HepG2 (cell line): ENCODE results near the gene ADARB1. TPM values are rescaled to one million over a fixed set of nuclear protein-coding genes. Genes with fewer than 3 reads are reported as not detected.

Experiments used
- ATAC-seq: fragments of 200-7000 bp; cut with Tn5 transposase; 3 replicates; pipeline ENCODE4 v1.9.1; 2020; ENCODE audit warnings: mild to moderate bottlenecking, moderate library complexity
- BruUV-seq: library from RNA; stranded (reverse); fragments of 400-500 nt; replicated peaks from 2 replicates; lab custom pipeline; 2021; lab: Mats Ljungman, UMichigan
- CTCF ChIA-PET: fragments of 300-600 bp; formaldehyde crosslinking; extraction: SDS; loops from one replicate; lab custom pipeline; 2021; ENCODE audit warnings: low total read pairs, inconsistent platforms, low intra/inter-chr PET ratio; lab: Yijun Ruan, JAX
- POLR2A ChIA-PET: fragments of 350-600 bp; sonication (Branson Sonifier 250); formaldehyde crosslinking; loops from one replicate; lab custom pipeline; 2020; ENCODE audit warnings: antibody characterized with exemption, inconsistent platforms; lab: Yijun Ruan, JAX
- DNase-seq: peaks from one replicate; pipeline ENCODE4 v3.0.0-alpha.2; 2015; ENCODE audit warnings: low spot score
- FAIRE-seq: peaks from 3 replicates; lab custom pipeline; 2011; peaks lifted over from hg19 to GRCh38; lab: Jason Lieb, UNC
- H2AFZ ChIP-seq: one replicate; pipeline ENCODE4 v1.6.1; 2011; ENCODE audit warnings: low read length, inconsistent platforms
- H3K27ac ChIP-seq: fragments of 300-600 bp; 3 replicates; pipeline ENCODE4 v1.8.0; 2011; ENCODE audit warnings: mixed run types, mild to moderate bottlenecking, mixed read lengths, low read length, inconsistent platforms; ENCODE audit not compliant: insufficient read depth; ENCODE audit errors: extremely low read length
- H3K27me3 ChIP-seq, 2 experiments: fragments of 200-600 bp in 1 of 2; 2 replicates in 1 of 2; 3 replicates in 1 of 2; pipeline versions ENCODE4 v1.6.0 to v1.8.0; 2011; ENCODE audit warnings: low read length in 2 of 2, mild to moderate bottlenecking in 2 of 2, moderate library complexity in 2 of 2, inconsistent platforms in 1 of 2; ENCODE audit not compliant: insufficient read depth in 2 of 2, control insufficient read depth in 1 of 2
- H3K36me3 ChIP-seq, 2 experiments: fragments of 200-600 bp in 1 of 2; replicated peaks in 1 of 2; 2 replicates in 1 of 2; 3 replicates in 1 of 2; pipeline versions ENCODE4 v1.5.1 to v1.8.0; 2011; ENCODE audit warnings: low read length in 2 of 2, inconsistent platforms in 1 of 2; ENCODE audit not compliant: insufficient read depth in 2 of 2, control insufficient read depth in 1 of 2
- H3K4me1 ChIP-seq: 2 replicates; pipeline ENCODE4 v1.5.1; 2012; ENCODE audit warnings: low read length, inconsistent platforms; ENCODE audit not compliant: insufficient read depth
- H3K4me2 ChIP-seq: 2 replicates; pipeline ENCODE4 v1.6.0; 2011; ENCODE audit warnings: low read depth, low read length, inconsistent platforms
- H3K4me3 ChIP-seq, 3 experiments: fragments of 200-600 bp in 1 of 3; sonication (generic), shearing (Covaris generic) in 1 of 3; replicated peaks in 1 of 3; 2 replicates each; pipeline ENCODE4 v1.5.1; 2011 to 2016; ENCODE audit warnings: low read length in 3 of 3, inconsistent platforms in 2 of 3, low read depth in 2 of 3, mild to moderate bottlenecking in 2 of 3, control low read depth in 1 of 3, mixed read lengths in 1 of 3; ENCODE audit not compliant: insufficient read depth in 1 of 3
- H3K79me2 ChIP-seq: one replicate; pipeline ENCODE4 v1.6.1; 2011; ENCODE audit warnings: low read length, inconsistent platforms; ENCODE audit not compliant: insufficient read depth
- H3K9ac ChIP-seq: 2 replicates; pipeline ENCODE4 v1.6.0; 2011; ENCODE audit warnings: mild to moderate bottlenecking, low read depth, low read length, inconsistent platforms; ENCODE audit not compliant: insufficient read depth
- H3K9me3 ChIP-seq: 2 replicates; pipeline ENCODE4 v1.5.1; 2012; ENCODE audit warnings: mild to moderate bottlenecking, low read length
- H4K20me1 ChIP-seq: 2 replicates; pipeline ENCODE4 v1.6.0; 2011; ENCODE audit warnings: inconsistent platforms, mild to moderate bottlenecking, low read length, moderate library complexity; ENCODE audit not compliant: insufficient read depth
- ATF1 ChIP-seq: IDR thresholded peaks from 2 replicates; pipeline ENCODE4 v1.6.1; 2016; ENCODE audit warnings: mild to moderate bottlenecking, control low read depth
- ATRX ChIP-seq: sonication (generic); formaldehyde crosslinking; IDR thresholded peaks from 2 replicates; pipeline ENCODE4 v1.4.0; 2020; ENCODE audit warnings: missing genetic modification reagents, borderline replicate concordance
- CENPBD1 ChIP-seq: sonication (generic); formaldehyde crosslinking; IDR thresholded peaks from 2 replicates; pipeline ENCODE4 v1.8.0; 2022; ENCODE audit warnings: missing genetic modification reagents, low read depth, mild to moderate bottlenecking, borderline replicate concordance
- EHMT2 ChIP-seq: fragments of 200-600 bp; sonication (generic); IDR thresholded peaks from 2 replicates; pipeline ENCODE4 v1.7.0; 2017; ENCODE audit warnings: antibody characterized with exemption, low read depth, low read length, borderline replicate concordance
- GATAD2A ChIP-seq: IDR thresholded peaks from 2 replicates; pipeline ENCODE4 v1.6.1; 2016
- HCFC1 ChIP-seq: fragments of 150-350 bp; IDR thresholded peaks from 2 replicates; pipeline ENCODE4 v1.6.1; 2014; ENCODE audit warnings: low read depth, low read length
- KDM5A ChIP-seq: fragments of 200-600 bp; sonication (generic); IDR thresholded peaks from 2 replicates; pipeline ENCODE4 v1.7.0; 2018; ENCODE audit warnings: antibody characterized with exemption, mild to moderate bottlenecking, low read length, borderline replicate concordance
- MZF1 ChIP-seq: sonication (generic); formaldehyde crosslinking; IDR thresholded peaks from 2 replicates; pipeline ENCODE4 v1.8.1; 2023; ENCODE audit warnings: mild to moderate bottlenecking, missing genetic modification reagents, borderline replicate concordance
- NFATC3 ChIP-seq: sonication (generic); formaldehyde crosslinking; IDR thresholded peaks from 2 replicates; pipeline ENCODE4 v1.5.1; 2020; ENCODE audit warnings: mild to moderate bottlenecking, missing genetic modification reagents
- SALL1 ChIP-seq: sonication (generic); formaldehyde crosslinking; IDR thresholded peaks from 2 replicates; pipeline ENCODE4 v1.8.0; 2022; ENCODE audit warnings: mild to moderate bottlenecking, missing genetic modification reagents
- SALL2 ChIP-seq: sonication (generic); formaldehyde crosslinking; IDR thresholded peaks from 2 replicates; pipeline ENCODE4 v1.8.1; 2023; ENCODE audit warnings: mild to moderate bottlenecking, missing genetic modification reagents, inconsistent platforms
- SIN3B ChIP-seq: fragments of 150-350 bp; IDR thresholded peaks from 2 replicates; pipeline ENCODE4 v1.6.1; 2014; ENCODE audit warnings: low read length
- SMC3 ChIP-seq: IDR thresholded peaks from 2 replicates; pipeline ENCODE4 v1.6.1; 2011; ENCODE audit warnings: low read length, improper control_type of control experiment
- TCF7 ChIP-seq: sonication (generic); IDR thresholded peaks from 2 replicates; pipeline ENCODE4 v1.6.1; 2016; ENCODE audit warnings: antibody characterized with exemption, low read depth
- TEF ChIP-seq: sonication (generic); formaldehyde crosslinking; IDR thresholded peaks from 2 replicates; pipeline ENCODE4 v1.5.0; 2020; ENCODE audit warnings: missing genetic modification reagents
- ZNF10 ChIP-seq: sonication (generic); formaldehyde crosslinking; IDR thresholded peaks from 2 replicates; pipeline ENCODE4 v1.4.0; 2020; ENCODE audit warnings: mild to moderate bottlenecking, low read depth, missing genetic modification reagents, borderline replicate concordance
- ZNF24 ChIP-seq: fragments of 450-650 bp; IDR thresholded peaks from 2 replicates; pipeline ENCODE4 v1.6.1; 2017; ENCODE audit warnings: antibody characterized with exemption, mild to moderate bottlenecking
- WGBS: methylation state at CpG from one replicate; pipeline ENCODE4 v1.1.6; 2017; ENCODE audit warnings: low lambda C conversion rate; 5-methylcytosine and 5-hydroxymethylcytosine counted together
- in situ Hi-C: cut with HindIII; loops from 2 replicates; pipeline ENCODE4 v1.10.0; 2017; ENCODE audit warnings: low pct_unique_long_range_greater_than_20kb; ENCODE audit not compliant: extremely low pct_ligation_motif_present
- intact Hi-C: fragments of 100-400 bp; cut with micrococcal nuclease; formaldehyde crosslinking; loops from one replicate; pipeline ENCODE4 v1.10.0; 2022; ENCODE audit not compliant: unreplicated experiment
- polyA plus RNA-seq, 8 experiments: library from polyadenylated mRNA; depleted of rRNA in 3 of 8; stranded (reverse) in 7 of 8; unstranded in 1 of 8; fragments of >200 nt; fragmentation: Illumina TruSeq in 4 of 8; extraction: Trizol in 4 of 8; gene quantifications; 2 replicates each; pipeline versions ENCODE4 v1.2.1 to v1.2.3, GENCODE V29; 2011 to 2016; ENCODE audit warnings: low read depth in 4 of 8, missing spikeins in 1 of 8, mixed read lengths in 1 of 8; ENCODE audit not compliant: insufficient read depth in 1 of 8
- total RNA-seq, 5 experiments: library from RNA; depleted of rRNA; stranded (reverse); fragments of >200 nt; fragmentation: Illumina TruSeq; extraction: Trizol; gene quantifications; 2 replicates each; pipeline ENCODE4 v1.2.3, GENCODE V29; 2016; ENCODE audit warnings: low read depth in 1 of 5
- TF ChIP-seq, protein P1 (sequence below): conservative IDR thresholded peaks from 2 replicates; pipeline ENCODE4 v1.6.1; 2018; ENCODE audit warnings: missing genetic modification reagents
- TF ChIP-seq, protein P2 (sequence below): sonication (generic); formaldehyde crosslinking; IDR thresholded peaks from 2 replicates; pipeline ENCODE4 v1.9.0; 2021; ENCODE audit warnings: missing genetic modification reagents, mild to moderate bottlenecking, borderline replicate concordance

ADARB1 gene
- total and polyA plus RNA-seq, 2 of the 13 experiments (the other 11 are each of a cell fraction or from before 2014, with no cell fraction given) = 6.6 to 10.0 TPM

- ChIA-PET CTCF (no interaction called here), POLR2A (no interaction called here)
- Histone ChIP-seq H3K4me2 (no peak overlapping the region), H3K9ac (no peak overlapping the region), H2AFZ (no peak overlapping the region), H3K4me3 (no peak overlapping the region), H3K4me1 (no peaks in the 10 kb centered on the region), H3K36me3 (no peaks in the 10 kb centered on the region), H3K27me3 (no peaks in the 10 kb centered on the region), H3K27ac (no peak overlapping the region), H3K9me3 (no peaks in the 10 kb centered on the region), H3K79me2 (no peaks in the 10 kb centered on the region), H4K20me1 (no peaks in the 10 kb centered on the region)
- no peak for TF ChIP-seq SMC3
- no peak for TF ChIP-seq ATRX (CRISPR knock-in tag)
- TF ChIP-seq MZF1 (CRISPR knock-in tag) = no peak
- no peak for TF ChIP-seq CENPBD1 (CRISPR knock-in tag)
- no peak for TF ChIP-seq TEF (CRISPR knock-in tag)
- no peak for TF ChIP-seq KDM5A
- no peak for TF ChIP-seq SALL1 (CRISPR knock-in tag)
- FAIRE-seq = no peak
- DNase-seq = no peak
- intact Hi-C loops = no loop called here
- ATAC-seq = no peak
- in situ Hi-C loops = no loop called here
- WGBS = 86% methylated on average over 3 of the region's 6 CpGs
- no TSS peak for BruUV-seq
Observed at GRCh38 chr21:45164838-45165237, 90.5 kb downstream of the ADARB1 start.

- FAIRE-seq (no peak), ATAC-seq (no peak), DNase-seq (no peak)
- H2AFZ ChIP-seq = no peak overlapping the region
- H3K4me3 ChIP-seq = no peak overlapping the region
- H3K4me2 ChIP-seq = no peak overlapping the region
- no peaks in the 10 kb centered on the region for H4K20me1 ChIP-seq
- no peaks in the 10 kb centered on the region for H3K4me1 ChIP-seq
- H3K27ac ChIP-seq = no peak overlapping the region
- H3K9me3 ChIP-seq = no peaks in the 10 kb centered on the region
- H3K9ac ChIP-seq = no peak overlapping the region
- no peaks in the 10 kb centered on the region for H3K27me3 ChIP-seq
- BruUV-seq = no TSS peak
- in situ Hi-C loops = no loop called here
- H3K79me2 ChIP-seq = no peaks in the 10 kb centered on the region
- intact Hi-C loops = no loop called here
- WGBS = 90% methylated on average over 5 of the region's 5 CpGs
- ChIA-PET CTCF (no interaction called here), POLR2A (no interaction called here)
- H3K36me3 ChIP-seq = no peaks in the 10 kb centered on the region
- TF ChIP-seq SIN3B (no peak), HCFC1 (no peak), GATAD2A (CRISPR knock-in tag) (no peak), ATF1 (CRISPR knock-in tag) (no peak), ZNF24 (no peak), TCF7 (no peak), ZNF10 (CRISPR knock-in tag) (no peak), SALL2 (CRISPR knock-in tag) (no peak), EHMT2 (no peak), NFATC3 (CRISPR knock-in tag) (no peak)
- TF ChIP-seq, protein P1, sequence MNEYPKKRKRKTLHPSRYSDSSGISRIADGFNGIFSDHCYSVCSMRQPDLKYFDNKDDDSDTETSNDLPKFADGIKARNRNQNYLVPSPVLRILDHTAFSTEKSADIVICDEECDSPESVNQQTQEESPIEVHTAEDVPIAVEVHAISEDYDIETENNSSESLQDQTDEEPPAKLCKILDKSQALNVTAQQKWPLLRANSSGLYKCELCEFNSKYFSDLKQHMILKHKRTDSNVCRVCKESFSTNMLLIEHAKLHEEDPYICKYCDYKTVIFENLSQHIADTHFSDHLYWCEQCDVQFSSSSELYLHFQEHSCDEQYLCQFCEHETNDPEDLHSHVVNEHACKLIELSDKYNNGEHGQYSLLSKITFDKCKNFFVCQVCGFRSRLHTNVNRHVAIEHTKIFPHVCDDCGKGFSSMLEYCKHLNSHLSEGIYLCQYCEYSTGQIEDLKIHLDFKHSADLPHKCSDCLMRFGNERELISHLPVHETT (CRISPR knock-in tag) = no peak
- TF ChIP-seq, protein P2, sequence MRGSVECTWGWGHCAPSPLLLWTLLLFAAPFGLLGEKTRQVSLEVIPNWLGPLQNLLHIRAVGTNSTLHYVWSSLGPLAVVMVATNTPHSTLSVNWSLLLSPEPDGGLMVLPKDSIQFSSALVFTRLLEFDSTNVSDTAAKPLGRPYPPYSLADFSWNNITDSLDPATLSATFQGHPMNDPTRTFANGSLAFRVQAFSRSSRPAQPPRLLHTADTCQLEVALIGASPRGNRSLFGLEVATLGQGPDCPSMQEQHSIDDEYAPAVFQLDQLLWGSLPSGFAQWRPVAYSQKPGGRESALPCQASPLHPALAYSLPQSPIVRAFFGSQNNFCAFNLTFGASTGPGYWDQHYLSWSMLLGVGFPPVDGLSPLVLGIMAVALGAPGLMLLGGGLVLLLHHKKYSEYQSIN = no peak
Observed at GRCh38 chr21:45166931-45167330, 92.6 kb downstream of the ADARB1 start.
